Measurements from ENCODE around the gene IFNA14.
"Not testable (repeated sequence)": the region's sequence is repeated elsewhere in the genome, so short reads cannot be mapped to it uniquely, and the experiment has no call there.

The IFNA14 gene

GRCh38 chr9:21213411-21214326 lies 26.1 kb downstream of the IFNA14 start:
- not testable (repeated sequence) for DNase-seq (ENCODE audit: low read depth)

GRCh38 chr9:21212160-21212559 lies 27.6 kb downstream of the IFNA14 start:
- not testable (repeated sequence) for DNase-seq (ENCODE audit: low read depth)

- not testable (repeated sequence) for DNase-seq (ENCODE audit: low read depth)
Observed at GRCh38 chr9:21210782-21211181, 29.0 kb downstream of the IFNA14 start.

GRCh38 chr9:21210311-21210710 lies 29.5 kb downstream of the IFNA14 start:
- no peak for DNase-seq (ENCODE audit: low read depth)

- DNase-seq (ENCODE audit: low read depth): not testable (repeated sequence)
Observed at GRCh38 chr9:21207043-21207442, 32.8 kb downstream of the IFNA14 start, which contains the start of gene IFNA10. Gene IFNA10, minus strand, starts transcription at chr9:21207143. Its CDS starts 46 bp downstream, at chr9:21207097.

- DNase-seq (ENCODE audit: low read depth): no peak
Observed at GRCh38 chr9:21205204-21205603, 34.6 kb downstream of the IFNA14 start.

GRCh38 chr9:21202105-21202504 lies 37.7 kb downstream of the IFNA14 start, which contains the start of gene IFNA7:
Gene IFNA7, minus strand, starts transcription at chr9:21202205. Its CDS starts 40 bp downstream, at chr9:21202165.
- DNase-seq (ENCODE audit: low read depth): not testable (repeated sequence)

GRCh38 chr9:21194867-21195776 lies 44.7 kb downstream of the IFNA14 start:
- not testable (repeated sequence) for DNase-seq (ENCODE audit: low read depth)

All from stimulated activated CD4-positive, alpha-beta T cell treated with anti-CD3 and anti-CD28 coated beads, Interleukin-2, amount 100 ng/mL, for 4 hours (primary cell).